ENCODE measurements around the gene BMX. TPM values are rescaled to one million over a fixed set of nuclear protein-coding genes. Genes with fewer than 3 reads are reported as not detected.

BMX gene
- total RNA-seq, 2 donors from 2014 or later = 6.2 to 10.0 TPM

DNA sequence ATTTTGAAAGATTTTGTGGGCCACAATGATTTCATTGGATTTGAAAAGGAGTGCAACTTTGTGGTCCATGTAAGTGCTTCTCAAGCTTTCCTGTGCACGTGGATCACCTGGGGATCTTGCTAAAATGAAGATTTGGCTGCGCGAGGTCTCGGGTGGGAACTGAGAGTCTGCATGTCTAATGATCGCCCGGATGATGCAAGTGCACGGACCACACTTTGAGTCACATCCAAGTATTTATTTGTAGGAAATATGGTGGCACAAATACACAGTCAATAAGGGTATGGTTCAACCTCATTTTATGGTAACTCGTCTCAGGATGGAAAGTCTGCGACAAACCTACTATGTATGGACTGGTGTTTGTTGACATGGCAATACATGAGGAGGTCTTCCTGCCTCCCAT lies 899 bp downstream of the BMX start:
- DNase-seq (ENCODE audit: low spot score) (no peak), ATAC-seq (ENCODE audit: insufficient number of reproducible peaks, low FRiP score, low read depth) (no peak)
- H3K27me3 ChIP-seq (replicated peaks; ENCODE audit: insufficient read depth) = no peaks in the 10 kb centered on the region
- no peaks in the 10 kb centered on the region for H3K9me3 ChIP-seq
- H3K4me1 ChIP-seq (ENCODE audit: control insufficient read depth in 1 of 2, low read depth in 2 of 2) = no peaks in the 10 kb centered on the region
- no peak overlapping the region for H3K4me3 ChIP-seq
- TF ChIP-seq, protein P1, sequence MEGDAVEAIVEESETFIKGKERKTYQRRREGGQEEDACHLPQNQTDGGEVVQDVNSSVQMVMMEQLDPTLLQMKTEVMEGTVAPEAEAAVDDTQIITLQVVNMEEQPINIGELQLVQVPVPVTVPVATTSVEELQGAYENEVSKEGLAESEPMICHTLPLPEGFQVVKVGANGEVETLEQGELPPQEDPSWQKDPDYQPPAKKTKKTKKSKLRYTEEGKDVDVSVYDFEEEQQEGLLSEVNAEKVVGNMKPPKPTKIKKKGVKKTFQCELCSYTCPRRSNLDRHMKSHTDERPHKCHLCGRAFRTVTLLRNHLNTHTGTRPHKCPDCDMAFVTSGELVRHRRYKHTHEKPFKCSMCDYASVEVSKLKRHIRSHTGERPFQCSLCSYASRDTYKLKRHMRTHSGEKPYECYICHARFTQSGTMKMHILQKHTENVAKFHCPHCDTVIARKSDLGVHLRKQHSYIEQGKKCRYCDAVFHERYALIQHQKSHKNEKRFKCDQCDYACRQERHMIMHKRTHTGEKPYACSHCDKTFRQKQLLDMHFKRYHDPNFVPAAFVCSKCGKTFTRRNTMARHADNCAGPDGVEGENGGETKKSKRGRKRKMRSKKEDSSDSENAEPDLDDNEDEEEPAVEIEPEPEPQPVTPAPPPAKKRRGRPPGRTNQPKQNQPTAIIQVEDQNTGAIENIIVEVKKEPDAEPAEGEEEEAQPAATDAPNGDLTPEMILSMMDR (IDR thresholded peaks at IDR 0.05) = no peak
- no peak overlapping the region for H3K27ac ChIP-seq
- H3K36me3 ChIP-seq = no peaks in the 10 kb centered on the region

DNA sequence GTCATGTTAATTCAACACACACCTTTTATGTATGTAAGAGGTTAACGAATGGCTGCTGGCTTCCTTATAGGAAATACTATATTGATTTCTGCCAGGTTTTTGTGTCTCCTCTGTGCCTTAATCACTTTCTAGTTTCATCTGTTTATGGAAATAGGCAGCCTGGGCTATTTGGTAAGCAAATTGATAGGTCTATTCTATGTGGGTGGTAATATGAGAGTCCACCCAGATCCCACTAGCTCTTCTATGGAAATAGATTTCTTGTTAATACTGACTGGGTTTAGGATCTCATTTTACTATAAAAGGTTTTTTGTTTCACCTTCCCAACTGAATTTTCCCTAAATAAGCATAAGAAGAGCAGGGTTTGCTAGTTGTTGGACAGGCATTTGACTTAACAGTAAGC lies 4.1 kb downstream of the BMX start:
- TF ChIP-seq, protein P1 (IDR thresholded peaks at IDR 0.05) = no peak
- H3K27me3 ChIP-seq (replicated peaks; ENCODE audit: insufficient read depth) = no peaks in the 10 kb centered on the region
- DNase-seq (ENCODE audit: low spot score) = no peak
- no peak for ATAC-seq (ENCODE audit: insufficient number of reproducible peaks, low FRiP score, low read depth)
- H3K9me3 ChIP-seq = no peaks in the 10 kb centered on the region
- no peaks in the 10 kb centered on the region for H3K4me1 ChIP-seq (ENCODE audit: control insufficient read depth in 1 of 2, low read depth in 2 of 2)
- no peak overlapping the region for H3K4me3 ChIP-seq
- H3K27ac ChIP-seq = no peak overlapping the region
- H3K36me3 ChIP-seq = no peaks in the 10 kb centered on the region

DNA sequence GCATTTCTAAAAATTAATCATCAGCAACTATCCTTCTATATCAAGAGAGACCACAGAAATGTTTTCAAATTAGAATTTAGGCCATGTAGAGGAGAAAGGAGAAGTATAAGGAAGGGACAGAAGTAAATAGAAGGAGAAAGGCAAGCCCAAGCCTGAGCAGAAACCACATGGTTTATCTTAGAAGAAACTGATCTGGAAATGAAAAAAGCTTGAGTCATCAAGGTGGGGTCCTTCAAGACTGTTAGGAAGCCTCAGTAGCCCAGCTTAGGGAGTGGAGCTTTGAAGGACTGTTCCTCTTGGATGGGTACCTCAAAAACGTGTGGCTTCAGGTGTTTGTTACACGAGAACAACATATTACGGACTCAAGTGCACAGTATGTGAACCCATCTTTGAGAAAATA lies 4.5 kb downstream of the BMX start:
- H3K27ac ChIP-seq = no peak overlapping the region
- H3K9me3 ChIP-seq = no peaks in the 10 kb centered on the region
- TF ChIP-seq, protein P1 (IDR thresholded peaks at IDR 0.05) = no peak
- ATAC-seq (ENCODE audit: insufficient number of reproducible peaks, low FRiP score, low read depth) (no peak), DNase-seq (ENCODE audit: low spot score) (no peak)
- H3K27me3 ChIP-seq (replicated peaks; ENCODE audit: insufficient read depth) = no peaks in the 10 kb centered on the region
- no peaks in the 10 kb centered on the region for H3K4me1 ChIP-seq (ENCODE audit: control insufficient read depth in 1 of 2, low read depth in 2 of 2)
- no peaks in the 10 kb centered on the region for H3K36me3 ChIP-seq
- no peak overlapping the region for H3K4me3 ChIP-seq

DNA sequence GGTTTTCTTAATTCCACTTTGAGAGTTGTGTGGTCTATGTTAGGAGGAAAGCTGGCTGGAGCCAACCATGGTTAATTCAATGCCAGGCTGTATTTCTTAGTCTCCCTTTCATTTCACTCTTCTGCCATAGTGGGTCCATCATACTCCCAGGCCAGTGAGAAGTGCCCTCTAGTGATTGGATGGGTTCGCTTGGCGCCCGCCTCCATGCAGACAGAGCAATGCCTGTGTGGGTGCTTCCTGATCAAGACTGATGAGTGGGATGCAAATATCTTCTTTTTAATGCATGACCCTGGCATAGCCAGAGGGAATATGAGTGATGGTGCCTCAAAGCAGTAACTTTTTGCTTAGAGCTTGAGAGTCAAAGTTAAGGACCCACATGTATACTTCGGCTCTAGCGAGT lies 6.4 kb downstream of the BMX start:
- H3K27ac ChIP-seq = no peak overlapping the region
- ATAC-seq (ENCODE audit: insufficient number of reproducible peaks, low FRiP score, low read depth) (no peak), DNase-seq (ENCODE audit: low spot score) (no peak)
- no peak overlapping the region for H3K4me3 ChIP-seq
- no peaks in the 10 kb centered on the region for H3K27me3 ChIP-seq (replicated peaks; ENCODE audit: insufficient read depth)
- no peaks in the 10 kb centered on the region for H3K4me1 ChIP-seq (ENCODE audit: control insufficient read depth in 1 of 2, low read depth in 2 of 2)
- H3K9me3 ChIP-seq = no peaks in the 10 kb centered on the region
- no peaks in the 10 kb centered on the region for H3K36me3 ChIP-seq
- TF ChIP-seq, protein P1 (IDR thresholded peaks at IDR 0.05) = no peak

DNA sequence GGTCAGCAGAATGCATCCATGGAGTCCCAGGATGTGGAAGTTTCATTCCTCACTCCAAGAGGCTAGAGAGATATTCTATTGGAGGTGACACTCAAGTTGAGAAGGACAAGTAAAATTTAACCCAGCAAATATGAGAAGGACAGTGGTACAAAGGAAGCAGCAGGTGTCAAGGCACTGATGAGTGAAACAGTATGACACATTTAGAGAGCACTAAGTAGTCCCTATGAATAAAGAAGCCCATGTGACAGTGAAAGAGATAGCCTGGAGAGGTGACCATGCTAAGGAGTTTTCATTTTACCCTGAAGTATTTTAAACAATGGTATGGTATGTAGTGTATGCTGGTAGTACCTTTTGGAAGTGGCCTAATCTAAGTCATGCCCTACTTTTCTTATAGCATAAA lies 9.2 kb downstream of the BMX start:
- H3K4me3 ChIP-seq = no peak overlapping the region

More for the DNA sequence above, 9.2 kb downstream of the BMX start:
- ATAC-seq (ENCODE audit: insufficient number of reproducible peaks, low FRiP score, low read depth) (no peak), DNase-seq (ENCODE audit: low spot score) (no peak)
- Histone ChIP-seq H3K27ac (no peak overlapping the region), H3K4me1 (ENCODE audit: control insufficient read depth in 1 of 2, low read depth in 2 of 2) (no peaks in the 10 kb centered on the region), H3K36me3 (no peaks in the 10 kb centered on the region), H3K27me3 (replicated peaks; ENCODE audit: insufficient read depth) (no peaks in the 10 kb centered on the region), H3K9me3 (no peaks in the 10 kb centered on the region)
- TF ChIP-seq, protein P1 (IDR thresholded peaks at IDR 0.05) = no peak
